Liver (tissue), 9 donors: ENCODE results near the gene EMILIN3. TPM values are rescaled to one million over a fixed set of nuclear protein-coding genes. Genes with fewer than 3 reads are reported as not detected.

Experiments used
- DNase-seq: peaks from one replicate; pipeline ENCODE4 v3.0.0-alpha.2; 2017; ENCODE audit warnings: low spot score
- H3K27ac ChIP-seq, 2 donors: one replicate each; pipeline ENCODE4 v1.7.0; 2013; ENCODE audit warnings: inconsistent platforms in 2 of 2, low read length in 2 of 2, control low read depth in 1 of 2, low read depth in 1 of 2, mild to moderate bottlenecking in 1 of 2
- H3K27me3 ChIP-seq, 4 donors: one replicate each; pipeline versions ENCODE4 v1.6.1 to v1.7.0; 2013; ENCODE audit warnings: low read length in 3 of 4, inconsistent platforms in 1 of 4, mild to moderate bottlenecking in 1 of 4, moderate library complexity in 1 of 4; ENCODE audit not compliant: control insufficient read depth in 4 of 4, insufficient read depth in 4 of 4
- H3K36me3 ChIP-seq, 4 donors: one replicate each; pipeline versions ENCODE4 v1.6.1 to v1.7.0; 2013; ENCODE audit warnings: low read length in 3 of 4, mild to moderate bottlenecking in 3 of 4, low read depth in 1 of 4, moderate library complexity in 1 of 4; ENCODE audit not compliant: control insufficient read depth in 4 of 4, insufficient read depth in 3 of 4
- H3K4me1 ChIP-seq, 4 donors: one replicate each; pipeline versions ENCODE4 v1.6.1 to v1.7.0; 2013; ENCODE audit warnings: low read length in 3 of 4, mild to moderate bottlenecking in 3 of 4, moderate library complexity in 1 of 4; ENCODE audit not compliant: control insufficient read depth in 4 of 4, insufficient read depth in 4 of 4
- H3K4me3 ChIP-seq, 3 donors: one replicate each; pipeline versions ENCODE4 v1.6.1 to v1.7.0; 2013; ENCODE audit warnings: low read length in 3 of 3, control low read depth in 1 of 3, low read depth in 1 of 3, mild to moderate bottlenecking in 1 of 3
- H3K9ac ChIP-seq, 2 donors: one replicate each; pipeline ENCODE4 v1.7.0; 2013; ENCODE audit warnings: low read length in 2 of 2, mild to moderate bottlenecking in 2 of 2, moderate library complexity in 2 of 2, control low read depth in 1 of 2, low read depth in 1 of 2
- H3K9me3 ChIP-seq, 4 donors: one replicate each; pipeline versions ENCODE4 v1.6.1 to v1.7.0; 2013; ENCODE audit warnings: low read length in 3 of 4; ENCODE audit not compliant: control insufficient read depth in 4 of 4
- EGR1 ChIP-seq, 2 donors: IDR thresholded peaks; 2 replicates each; pipeline ENCODE4 v1.6.1; 2016 to 2018; ENCODE audit warnings: antibody characterized with exemption in 2 of 2, low read depth in 2 of 2
- FOXA1 ChIP-seq: IDR thresholded peaks from 2 replicates; pipeline ENCODE4 v1.6.1; 2016; ENCODE audit warnings: antibody characterized with exemption
- FOXA2 ChIP-seq: IDR thresholded peaks from 2 replicates; pipeline ENCODE4 v1.6.1; 2016; ENCODE audit warnings: antibody characterized with exemption
- GABPA ChIP-seq, 2 donors: IDR thresholded peaks in 1 of 2; conservative IDR thresholded peaks in 1 of 2; 2 replicates each; pipeline ENCODE4 v1.6.1; 2016; ENCODE audit warnings: antibody characterized with exemption in 2 of 2, mild to moderate bottlenecking in 1 of 2, moderate library complexity in 1 of 2
- HNF4A ChIP-seq, 2 donors: conservative IDR thresholded peaks; 2 replicates each; pipeline ENCODE4 v1.6.1; 2016; ENCODE audit warnings: antibody characterized with exemption in 2 of 2, mild to moderate bottlenecking in 2 of 2
- HNF4G ChIP-seq: IDR thresholded peaks from 2 replicates; pipeline ENCODE4 v1.6.1; 2016; ENCODE audit warnings: antibody characterized with exemption
- JUND ChIP-seq, 2 donors: IDR thresholded peaks; 2 replicates each; pipeline ENCODE4 v1.6.1; 2016; ENCODE audit warnings: antibody characterized with exemption in 2 of 2
- NR2F2 ChIP-seq: IDR thresholded peaks from 2 replicates; pipeline ENCODE4 v1.6.1; 2016; ENCODE audit warnings: antibody characterized with exemption
- RAD21 ChIP-seq, 2 donors: IDR thresholded peaks; 2 replicates each; pipeline ENCODE4 v1.6.1; 2016; ENCODE audit warnings: antibody characterized with exemption in 2 of 2, mild to moderate bottlenecking in 2 of 2
- RXRA ChIP-seq, 2 donors: IDR thresholded peaks; 2 replicates each; pipeline ENCODE4 v1.6.1; 2017 to 2018; ENCODE audit warnings: antibody characterized with exemption in 2 of 2, mild to moderate bottlenecking in 1 of 2
- SP1 ChIP-seq: IDR thresholded peaks from 2 replicates; pipeline ENCODE4 v1.6.1; 2018; ENCODE audit warnings: antibody characterized with exemption, mild to moderate bottlenecking
- TAF1 ChIP-seq: conservative IDR thresholded peaks from 2 replicates; pipeline ENCODE4 v1.6.1; 2016; ENCODE audit warnings: antibody characterized with exemption, mild to moderate bottlenecking
- YY1 ChIP-seq: IDR thresholded peaks from 2 replicates; pipeline ENCODE4 v1.6.1; 2016; ENCODE audit warnings: antibody characterized with exemption, mild to moderate bottlenecking
- WGBS: extraction: QIAGEN DNeasy Blood & Tissue Kit; methylation state at CpG from one replicate; pipeline ENCODE4 v1.1.7; 2013; 5-methylcytosine and 5-hydroxymethylcytosine counted together
- polyA plus RNA-seq, 2 donors: library from polyadenylated mRNA; stranded (reverse) in 1 of 2; unstranded in 1 of 2; fragments of 200-250 nt in 1 of 2; fragments of >200 nt in 1 of 2; fragmentation: Nextera tagmentation in 1 of 2; extraction: Ambion mirVana in 1 of 2; gene quantifications; one replicate each; pipeline versions ENCODE4 v1.2.1 to v1.2.3, GENCODE V29; 2013 to 2015
- total RNA-seq, 2 donors: library from RNA; depleted of rRNA; stranded (reverse); fragments of >200 nt; gene quantifications; one replicate each; pipeline ENCODE4 v1.2.3, GENCODE V29; 2014
- TF ChIP-seq, protein P1 (sequence below): IDR thresholded peaks from 2 replicates; pipeline ENCODE4 v1.6.1; 2016; ENCODE audit warnings: antibody characterized with exemption
- TF ChIP-seq, protein P2 (sequence below): IDR thresholded peaks from 2 replicates; pipeline ENCODE4 v1.6.1; 2016; ENCODE audit warnings: antibody characterized with exemption
- TF ChIP-seq, protein P3 (sequence below): fragments of 150-350 bp; IDR thresholded peaks from 2 replicates; pipeline ENCODE4 v1.5.1; 2017; ENCODE audit warnings: improper control_type of control experiment, low read depth, low read length; ENCODE audit not compliant: missing input control
- TF ChIP-seq, protein P4 (sequence below): IDR thresholded peaks from 2 replicates; pipeline ENCODE4 v1.6.1; 2016; ENCODE audit warnings: antibody characterized with exemption
- TF ChIP-seq, protein P5 (sequence below): IDR thresholded peaks from 2 replicates; pipeline ENCODE4 v1.6.1; 2016; ENCODE audit warnings: antibody characterized with exemption, mild to moderate bottlenecking
- donor health status: healthy.
- donor health status: healthy.
- donor health status: healthy.
- donor health status: healthy.
- donor health status: healthy.

Gene EMILIN3
- total and polyA plus RNA-seq, 4 donors = 0.05 to 0.79 (median 0.17) TPM; not detected in 1

DNA sequence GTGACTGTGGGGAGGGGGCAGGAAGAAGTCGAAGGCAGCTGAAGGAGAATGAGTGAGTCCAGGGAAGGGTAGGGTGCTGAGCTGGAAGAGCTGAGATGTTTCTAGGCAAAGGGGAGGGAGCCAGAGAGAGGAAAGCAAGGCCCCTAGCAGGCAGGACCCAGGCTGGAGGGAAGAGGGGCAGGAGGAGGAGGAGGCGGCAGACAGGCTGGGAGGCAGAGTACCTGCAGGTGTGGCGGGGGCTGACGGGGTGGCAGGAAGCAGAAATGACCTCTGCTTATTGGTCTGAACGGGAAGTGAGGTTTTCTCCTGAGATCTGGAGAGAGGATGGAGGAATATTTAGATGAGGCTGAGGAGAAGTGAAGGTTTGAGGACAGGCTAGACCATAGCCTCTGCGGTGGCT is 10.7 kb upstream of the EMILIN3 start:
- Histone ChIP-seq H3K9ac (no peak overlapping the region), H3K27ac (no peak overlapping the region), H3K27me3 (no peaks in the 10 kb centered on the region), H3K4me1 (no peaks in the 10 kb centered on the region), H3K36me3 (no peaks in the 10 kb centered on the region), H3K9me3 (no peaks in the 10 kb centered on the region), H3K4me3 (no peak overlapping the region)
- WGBS = 66% methylated on average over 6 of the region's 6 CpGs
- TF ChIP-seq SP1 (no peak), GABPA (IDR thresholded peaks at IDR 0.05 in 1 of 2, conservative IDR thresholded peaks at IDR 0.05 in 1 of 2) (no peak), NR2F2 (no peak)
- TF ChIP-seq, protein P1, sequence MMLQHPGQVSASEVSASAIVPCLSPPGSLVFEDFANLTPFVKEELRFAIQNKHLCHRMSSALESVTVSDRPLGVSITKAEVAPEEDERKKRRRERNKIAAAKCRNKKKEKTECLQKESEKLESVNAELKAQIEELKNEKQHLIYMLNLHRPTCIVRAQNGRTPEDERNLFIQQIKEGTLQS = no peak
- DNase-seq = no peak

DNA sequence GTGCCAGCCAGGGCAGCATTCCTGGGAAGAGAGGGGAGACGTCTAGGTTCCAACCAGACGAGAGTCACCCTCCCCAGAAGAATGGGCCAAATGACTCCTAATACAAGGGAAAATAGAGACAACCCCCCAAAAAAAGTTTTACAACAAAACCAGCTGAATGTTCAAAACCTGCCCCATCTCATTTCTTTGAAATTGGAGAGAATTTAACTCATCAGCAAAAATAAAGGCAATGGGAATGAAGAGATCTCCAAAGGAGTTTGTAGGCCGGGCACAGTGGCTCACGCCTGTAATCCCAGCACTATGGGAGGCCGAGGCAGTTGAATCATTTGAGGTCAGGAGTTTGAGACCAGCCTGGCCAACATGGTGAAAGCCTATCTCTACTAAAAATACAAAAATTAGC is 9.7 kb upstream of the EMILIN3 start:
- Histone ChIP-seq H3K9ac (no peak overlapping the region), H3K9me3 (no peaks in the 10 kb centered on the region), H3K27me3 (no peaks in the 10 kb centered on the region), H3K4me1 (no peaks in the 10 kb centered on the region), H3K4me3 (no peak overlapping the region), H3K27ac (no peak overlapping the region), H3K36me3 (no peaks in the 10 kb centered on the region)
- TF ChIP-seq FOXA1 (no peak), RAD21 (IDR thresholded peaks at IDR 0.05) (no peak), RXRA (IDR thresholded peaks at IDR 0.05) (no peak), NR2F2 (no peak), JUND (IDR thresholded peaks at IDR 0.05) (no peak), GABPA (IDR thresholded peaks at IDR 0.05 in 1 of 2, conservative IDR thresholded peaks at IDR 0.05 in 1 of 2) (no peak), HNF4A (conservative IDR thresholded peaks at IDR 0.05) (no peak), SP1 (no peak), YY1 (no peak), TAF1 (no peak), FOXA2 (no peak), HNF4G (no peak), EGR1 (IDR thresholded peaks at IDR 0.05; ENCODE audit: low read depth in 2 of 2) (no peak)
- TF ChIP-seq, protein P2, sequence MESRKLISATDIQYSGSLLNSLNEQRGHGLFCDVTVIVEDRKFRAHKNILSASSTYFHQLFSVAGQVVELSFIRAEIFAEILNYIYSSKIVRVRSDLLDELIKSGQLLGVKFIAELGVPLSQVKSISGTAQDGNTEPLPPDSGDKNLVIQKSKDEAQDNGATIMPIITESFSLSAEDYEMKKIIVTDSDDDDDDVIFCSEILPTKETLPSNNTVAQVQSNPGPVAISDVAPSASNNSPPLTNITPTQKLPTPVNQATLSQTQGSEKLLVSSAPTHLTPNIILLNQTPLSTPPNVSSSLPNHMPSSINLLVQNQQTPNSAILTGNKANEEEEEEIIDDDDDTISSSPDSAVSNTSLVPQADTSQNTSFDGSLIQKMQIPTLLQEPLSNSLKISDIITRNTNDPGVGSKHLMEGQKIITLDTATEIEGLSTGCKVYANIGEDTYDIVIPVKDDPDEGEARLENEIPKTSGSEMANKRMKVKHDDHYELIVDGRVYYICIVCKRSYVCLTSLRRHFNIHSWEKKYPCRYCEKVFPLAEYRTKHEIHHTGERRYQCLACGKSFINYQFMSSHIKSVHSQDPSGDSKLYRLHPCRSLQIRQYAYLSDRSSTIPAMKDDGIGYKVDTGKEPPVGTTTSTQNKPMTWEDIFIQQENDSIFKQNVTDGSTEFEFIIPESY = no peak
- TF ChIP-seq, protein P3, sequence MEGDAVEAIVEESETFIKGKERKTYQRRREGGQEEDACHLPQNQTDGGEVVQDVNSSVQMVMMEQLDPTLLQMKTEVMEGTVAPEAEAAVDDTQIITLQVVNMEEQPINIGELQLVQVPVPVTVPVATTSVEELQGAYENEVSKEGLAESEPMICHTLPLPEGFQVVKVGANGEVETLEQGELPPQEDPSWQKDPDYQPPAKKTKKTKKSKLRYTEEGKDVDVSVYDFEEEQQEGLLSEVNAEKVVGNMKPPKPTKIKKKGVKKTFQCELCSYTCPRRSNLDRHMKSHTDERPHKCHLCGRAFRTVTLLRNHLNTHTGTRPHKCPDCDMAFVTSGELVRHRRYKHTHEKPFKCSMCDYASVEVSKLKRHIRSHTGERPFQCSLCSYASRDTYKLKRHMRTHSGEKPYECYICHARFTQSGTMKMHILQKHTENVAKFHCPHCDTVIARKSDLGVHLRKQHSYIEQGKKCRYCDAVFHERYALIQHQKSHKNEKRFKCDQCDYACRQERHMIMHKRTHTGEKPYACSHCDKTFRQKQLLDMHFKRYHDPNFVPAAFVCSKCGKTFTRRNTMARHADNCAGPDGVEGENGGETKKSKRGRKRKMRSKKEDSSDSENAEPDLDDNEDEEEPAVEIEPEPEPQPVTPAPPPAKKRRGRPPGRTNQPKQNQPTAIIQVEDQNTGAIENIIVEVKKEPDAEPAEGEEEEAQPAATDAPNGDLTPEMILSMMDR = no peak
- TF ChIP-seq, protein P4, sequence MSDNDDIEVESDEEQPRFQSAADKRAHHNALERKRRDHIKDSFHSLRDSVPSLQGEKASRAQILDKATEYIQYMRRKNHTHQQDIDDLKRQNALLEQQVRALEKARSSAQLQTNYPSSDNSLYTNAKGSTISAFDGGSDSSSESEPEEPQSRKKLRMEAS = no peak
- TF ChIP-seq, protein P5, sequence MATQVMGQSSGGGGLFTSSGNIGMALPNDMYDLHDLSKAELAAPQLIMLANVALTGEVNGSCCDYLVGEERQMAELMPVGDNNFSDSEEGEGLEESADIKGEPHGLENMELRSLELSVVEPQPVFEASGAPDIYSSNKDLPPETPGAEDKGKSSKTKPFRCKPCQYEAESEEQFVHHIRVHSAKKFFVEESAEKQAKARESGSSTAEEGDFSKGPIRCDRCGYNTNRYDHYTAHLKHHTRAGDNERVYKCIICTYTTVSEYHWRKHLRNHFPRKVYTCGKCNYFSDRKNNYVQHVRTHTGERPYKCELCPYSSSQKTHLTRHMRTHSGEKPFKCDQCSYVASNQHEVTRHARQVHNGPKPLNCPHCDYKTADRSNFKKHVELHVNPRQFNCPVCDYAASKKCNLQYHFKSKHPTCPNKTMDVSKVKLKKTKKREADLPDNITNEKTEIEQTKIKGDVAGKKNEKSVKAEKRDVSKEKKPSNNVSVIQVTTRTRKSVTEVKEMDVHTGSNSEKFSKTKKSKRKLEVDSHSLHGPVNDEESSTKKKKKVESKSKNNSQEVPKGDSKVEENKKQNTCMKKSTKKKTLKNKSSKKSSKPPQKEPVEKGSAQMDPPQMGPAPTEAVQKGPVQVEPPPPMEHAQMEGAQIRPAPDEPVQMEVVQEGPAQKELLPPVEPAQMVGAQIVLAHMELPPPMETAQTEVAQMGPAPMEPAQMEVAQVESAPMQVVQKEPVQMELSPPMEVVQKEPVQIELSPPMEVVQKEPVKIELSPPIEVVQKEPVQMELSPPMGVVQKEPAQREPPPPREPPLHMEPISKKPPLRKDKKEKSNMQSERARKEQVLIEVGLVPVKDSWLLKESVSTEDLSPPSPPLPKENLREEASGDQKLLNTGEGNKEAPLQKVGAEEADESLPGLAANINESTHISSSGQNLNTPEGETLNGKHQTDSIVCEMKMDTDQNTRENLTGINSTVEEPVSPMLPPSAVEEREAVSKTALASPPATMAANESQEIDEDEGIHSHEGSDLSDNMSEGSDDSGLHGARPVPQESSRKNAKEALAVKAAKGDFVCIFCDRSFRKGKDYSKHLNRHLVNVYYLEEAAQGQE = no peak
- TF ChIP-seq, protein P1 = no peak
- DNase-seq = no peak
- WGBS = 91% methylated on average over 5 of the region's 5 CpGs
